ENCODE results near the gene PSME4. TPM values are rescaled to one million over a fixed set of nuclear protein-coding genes. Genes with fewer than 3 reads are reported as not detected.

The PSME4 gene
- total RNA-seq, 1 experiment from 2014 or later, result 87.4 TPM

DNA sequence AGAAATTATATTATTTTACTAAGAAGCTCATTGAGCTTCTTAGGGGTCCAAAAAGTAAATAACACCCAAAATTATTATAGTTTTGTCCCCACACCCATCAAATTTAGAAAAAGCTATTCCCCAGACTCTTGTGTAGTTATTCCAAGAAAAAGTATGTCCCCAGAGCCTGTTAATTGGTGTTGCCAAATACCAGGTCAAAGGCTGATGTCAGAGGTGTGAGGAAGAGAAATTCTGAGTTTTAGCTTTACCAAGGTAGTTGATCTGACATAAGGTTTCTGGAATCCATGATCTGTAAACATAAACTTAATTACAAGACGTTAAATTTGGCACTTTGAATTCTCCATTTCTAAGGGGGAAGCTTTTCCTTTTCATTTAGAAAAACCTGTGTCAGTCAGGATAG lies 29.3 kb upstream of the PSME4 start:
- Histone ChIP-seq H3K18ac (ENCODE audit: insufficient read length, low read depth, low read length) (no peak overlapping the region), H3K23ac (ENCODE audit: insufficient read length, low read depth, low read length) (no peak overlapping the region), H4K20me1 (ENCODE audit: control insufficient read depth, insufficient read depth, insufficient read length) (no peaks in the 10 kb centered on the region), H4K91ac (ENCODE audit: insufficient read length, low read depth, low read length) (no peak overlapping the region), H2BK12ac (ENCODE audit: insufficient read length, low read depth, low read length) (no peak overlapping the region), H2BK5ac (ENCODE audit: insufficient read length, low read length) (no peak overlapping the region), H3K4me1 (ENCODE audit: insufficient read depth, low read length) (no peaks in the 10 kb centered on the region; the same call in 1 of the 2 replicates), H3K4me2 (ENCODE audit: insufficient read depth, insufficient read length, low read length) (no peak overlapping the region), H2AK5ac (ENCODE audit: insufficient read length, low read length) (no peak overlapping the region), H2BK20ac (ENCODE audit: low read depth, low read length, poor library complexity, severe bottlenecking) (no peak overlapping the region), H4K8ac (replicated peaks; ENCODE audit: insufficient read length, low read depth, low read length) (no peak overlapping the region), H3K27ac (ENCODE audit: insufficient read length, low read depth, low read length) (no peak overlapping the region), H3K79me2 (ENCODE audit: insufficient read depth, low read length) (no peaks in the 10 kb centered on the region), H3K23me2 (ENCODE audit: insufficient read length, low read depth, low read length, poor library complexity, severe bottlenecking) (no peaks in the 10 kb centered on the region), H3K27me3 (ENCODE audit: insufficient read depth, low read length) (no peaks in the 10 kb centered on the region), H3K56ac (ENCODE audit: insufficient read length, low read depth, low read length) (no peak overlapping the region), H3K4ac (ENCODE audit: low read depth, low read length) (no peak overlapping the region), H3K14ac (ENCODE audit: insufficient read depth, low read length) (no peak overlapping the region), H3K9me3 (ENCODE audit: control insufficient read depth, low read depth, low read length) (no peaks in the 10 kb centered on the region), H4K5ac (ENCODE audit: insufficient read length, low read depth, low read length) (no peak overlapping the region), H2BK15ac (ENCODE audit: low read depth, low read length) (no peak overlapping the region), H3K79me1 (ENCODE audit: insufficient read depth, low read depth, low read length, poor library complexity, severe bottlenecking) (no peaks in the 10 kb centered on the region), H2AFZ (ENCODE audit: low read length) (no peak overlapping the region), H3K9ac (ENCODE audit: extremely low read depth, insufficient read length, low read length) (no peak overlapping the region), H3T11ph (ENCODE audit: low read length) (no peak overlapping the region), H2BK120ac (ENCODE audit: low read depth, low read length, poor library complexity, severe bottlenecking) (no peak overlapping the region)
- no peak overlapping the region for H3K27ac Mint-ChIP-seq
- H3K4me3 Mint-ChIP-seq, result no peak overlapping the region
- H3K27me3 Mint-ChIP-seq (ENCODE audit: low read depth), result no peaks in the 10 kb centered on the region
- H3K4me1 Mint-ChIP-seq, result no peaks in the 10 kb centered on the region
- no peak for DNase-seq
- H3K9me3 Mint-ChIP-seq, result no peaks in the 10 kb centered on the region
- no peaks in the 10 kb centered on the region for H3K36me3 Mint-ChIP-seq (ENCODE audit: insufficient read depth in 1 of 3, low read depth in 3 of 3)
- WGBS (ENCODE audit: extremely low coverage, insufficient read length, low lambda C conversion rate), result no CpG with 5 or more reads among the region's 1 CpG
- TF ChIP-seq, protein P1, sequence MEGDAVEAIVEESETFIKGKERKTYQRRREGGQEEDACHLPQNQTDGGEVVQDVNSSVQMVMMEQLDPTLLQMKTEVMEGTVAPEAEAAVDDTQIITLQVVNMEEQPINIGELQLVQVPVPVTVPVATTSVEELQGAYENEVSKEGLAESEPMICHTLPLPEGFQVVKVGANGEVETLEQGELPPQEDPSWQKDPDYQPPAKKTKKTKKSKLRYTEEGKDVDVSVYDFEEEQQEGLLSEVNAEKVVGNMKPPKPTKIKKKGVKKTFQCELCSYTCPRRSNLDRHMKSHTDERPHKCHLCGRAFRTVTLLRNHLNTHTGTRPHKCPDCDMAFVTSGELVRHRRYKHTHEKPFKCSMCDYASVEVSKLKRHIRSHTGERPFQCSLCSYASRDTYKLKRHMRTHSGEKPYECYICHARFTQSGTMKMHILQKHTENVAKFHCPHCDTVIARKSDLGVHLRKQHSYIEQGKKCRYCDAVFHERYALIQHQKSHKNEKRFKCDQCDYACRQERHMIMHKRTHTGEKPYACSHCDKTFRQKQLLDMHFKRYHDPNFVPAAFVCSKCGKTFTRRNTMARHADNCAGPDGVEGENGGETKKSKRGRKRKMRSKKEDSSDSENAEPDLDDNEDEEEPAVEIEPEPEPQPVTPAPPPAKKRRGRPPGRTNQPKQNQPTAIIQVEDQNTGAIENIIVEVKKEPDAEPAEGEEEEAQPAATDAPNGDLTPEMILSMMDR (conservative IDR thresholded peaks at IDR 0.05), result no peak
